ENCODE data around the gene UROC1.

UROC1 gene

GRCh38 chr3:126522363-126522788 is 4.8 kb upstream of the UROC1 start:
- Histone ChIP-seq H3K9me3 (ENCODE audit: control insufficient read depth, insufficient read depth, low read length) (no peaks in the 10 kb centered on the region), H3K27ac (ENCODE audit: low read length) (no peak overlapping the region), H3K4me1 (ENCODE audit: control insufficient read depth, insufficient read depth, low read length) (peaks cover 5% of the 10 kb centered on the region; the same call in 1 of the 2 replicates), H3K27me3 (ENCODE audit: control insufficient read depth, insufficient read depth, low read length) (no peaks in the 10 kb centered on the region; the same call in 1 of the 2 replicates), H3K4me3 (ENCODE audit: low read length) (no peak overlapping the region), H3K36me3 (ENCODE audit: control insufficient read depth, insufficient read depth, low read length) (no peaks in the 10 kb centered on the region)
- DNase-seq (ENCODE audit: low read depth, low spot score): no peak
- WGBS (ENCODE audit: insufficient coverage, insufficient read length): no CpG with 5 or more reads among the region's 6 CpGs

GRCh38 chr3:126521122-126521891 is 3.7 kb upstream of the UROC1 start:
- no peak overlapping the region for H3K27ac ChIP-seq (ENCODE audit: low read length)
- no CpG with 5 or more reads among the region's 11 CpGs for WGBS (ENCODE audit: insufficient coverage, insufficient read length)
- DNase-seq (ENCODE audit: low read depth, low spot score): no peak
- no peaks in the 10 kb centered on the region; the same call in 1 of the 2 replicates for H3K27me3 ChIP-seq (ENCODE audit: control insufficient read depth, insufficient read depth, low read length)
- no peaks in the 10 kb centered on the region for H3K9me3 ChIP-seq (ENCODE audit: control insufficient read depth, insufficient read depth, low read length)
- no peaks in the 10 kb centered on the region for H3K36me3 ChIP-seq (ENCODE audit: control insufficient read depth, insufficient read depth, low read length)
- H3K4me3 ChIP-seq (ENCODE audit: low read length): no peak overlapping the region
- H3K4me1 ChIP-seq (ENCODE audit: control insufficient read depth, insufficient read depth, low read length): peaks cover 4% of the 10 kb centered on the region; the same call in 1 of the 2 replicates

GRCh38 chr3:126519506-126520455 is 2.2 kb upstream of the UROC1 start:
- Histone ChIP-seq H3K4me1 (ENCODE audit: control insufficient read depth, insufficient read depth, low read length) (peaks cover 4% of the 10 kb centered on the region; the same call in 1 of the 2 replicates), H3K36me3 (ENCODE audit: control insufficient read depth, insufficient read depth, low read length) (no peaks in the 10 kb centered on the region), H3K27me3 (ENCODE audit: control insufficient read depth, insufficient read depth, low read length) (no peaks in the 10 kb centered on the region; the same call in 1 of the 2 replicates), H3K9me3 (ENCODE audit: control insufficient read depth, insufficient read depth, low read length) (no peaks in the 10 kb centered on the region), H3K27ac (ENCODE audit: low read length) (no peak overlapping the region), H3K4me3 (ENCODE audit: low read length) (no peak overlapping the region)
- WGBS (ENCODE audit: insufficient coverage, insufficient read length): no CpG with 5 or more reads among the region's 10 CpGs
- no peak for DNase-seq (ENCODE audit: low read depth, low spot score)

GRCh38 chr3:126518779-126519177 is 1.2 kb upstream of the UROC1 start:
- no peak for DNase-seq (ENCODE audit: low read depth, low spot score)
- no peaks in the 10 kb centered on the region; the same call in 1 of the 2 replicates for H3K27me3 ChIP-seq (ENCODE audit: control insufficient read depth, insufficient read depth, low read length)
- H3K9me3 ChIP-seq (ENCODE audit: control insufficient read depth, insufficient read depth, low read length): no peaks in the 10 kb centered on the region
- no CpG with 5 or more reads among the region's 4 CpGs for WGBS (ENCODE audit: insufficient coverage, insufficient read length)
- no peak overlapping the region for H3K27ac ChIP-seq (ENCODE audit: low read length)
- H3K4me3 ChIP-seq (ENCODE audit: low read length): no peak overlapping the region
- H3K36me3 ChIP-seq (ENCODE audit: control insufficient read depth, insufficient read depth, low read length): no peaks in the 10 kb centered on the region
- H3K4me1 ChIP-seq (ENCODE audit: control insufficient read depth, insufficient read depth, low read length): peaks cover 2% of the 10 kb centered on the region; the same call in 1 of the 2 replicates

GRCh38 chr3:126517986-126518778 is 609 bp upstream of the UROC1 start:
- no peaks in the 10 kb centered on the region for H3K36me3 ChIP-seq (ENCODE audit: control insufficient read depth, insufficient read depth, low read length)
- H3K27ac ChIP-seq (ENCODE audit: low read length): no peak overlapping the region
- no peaks in the 10 kb centered on the region for H3K27me3 ChIP-seq (ENCODE audit: control insufficient read depth, insufficient read depth, low read length)
- no peak for DNase-seq (ENCODE audit: low read depth, low spot score)
- no peak overlapping the region for H3K4me3 ChIP-seq (ENCODE audit: low read length)
- WGBS (ENCODE audit: insufficient coverage, insufficient read length): no CpG with 5 or more reads among the region's 15 CpGs
- H3K9me3 ChIP-seq (ENCODE audit: control insufficient read depth, insufficient read depth, low read length): no peaks in the 10 kb centered on the region
- H3K4me1 ChIP-seq (ENCODE audit: control insufficient read depth, insufficient read depth, low read length): no peaks in the 10 kb centered on the region

GRCh38 chr3:126516936-126517290 is 660 bp downstream of the UROC1 start:
- no CpG with 5 or more reads among the region's 9 CpGs for WGBS (ENCODE audit: insufficient coverage, insufficient read length)
- Histone ChIP-seq H3K9me3 (ENCODE audit: control insufficient read depth, insufficient read depth, low read length) (no peaks in the 10 kb centered on the region), H3K27me3 (ENCODE audit: control insufficient read depth, insufficient read depth, low read length) (no peaks in the 10 kb centered on the region), H3K27ac (ENCODE audit: low read length) (no peak overlapping the region), H3K4me3 (ENCODE audit: low read length) (no peak overlapping the region), H3K36me3 (ENCODE audit: control insufficient read depth, insufficient read depth, low read length) (no peaks in the 10 kb centered on the region), H3K4me1 (ENCODE audit: control insufficient read depth, insufficient read depth, low read length) (no peaks in the 10 kb centered on the region)
- DNase-seq (ENCODE audit: low read depth, low spot score): no peak

GRCh38 chr3:126516152-126516935 is 1.2 kb downstream of the UROC1 start:
- H3K9me3 ChIP-seq (ENCODE audit: control insufficient read depth, insufficient read depth, low read length): no peaks in the 10 kb centered on the region
- H3K36me3 ChIP-seq (ENCODE audit: control insufficient read depth, insufficient read depth, low read length): no peaks in the 10 kb centered on the region
- H3K4me1 ChIP-seq (ENCODE audit: control insufficient read depth, insufficient read depth, low read length): no peaks in the 10 kb centered on the region
- no peaks in the 10 kb centered on the region for H3K27me3 ChIP-seq (ENCODE audit: control insufficient read depth, insufficient read depth, low read length)
- WGBS (ENCODE audit: insufficient coverage, insufficient read length): no CpG with 5 or more reads among the region's 6 CpGs
- no peak overlapping the region for H3K4me3 ChIP-seq (ENCODE audit: low read length)
- no peak for DNase-seq (ENCODE audit: low read depth, low spot score)
- H3K27ac ChIP-seq (ENCODE audit: low read length): no peak overlapping the region

GRCh38 chr3:126515066-126515706 is 2.4 kb downstream of the UROC1 start:
- DNase-seq (ENCODE audit: low read depth, low spot score): no peak
- no peaks in the 10 kb centered on the region for H3K27me3 ChIP-seq (ENCODE audit: control insufficient read depth, insufficient read depth, low read length)
- H3K9me3 ChIP-seq (ENCODE audit: control insufficient read depth, insufficient read depth, low read length): no peaks in the 10 kb centered on the region
- no peaks in the 10 kb centered on the region for H3K36me3 ChIP-seq (ENCODE audit: control insufficient read depth, insufficient read depth, low read length)
- H3K4me3 ChIP-seq (ENCODE audit: low read length): no peak overlapping the region
- no peak overlapping the region for H3K27ac ChIP-seq (ENCODE audit: low read length)
- no peaks in the 10 kb centered on the region for H3K4me1 ChIP-seq (ENCODE audit: control insufficient read depth, insufficient read depth, low read length)
- WGBS (ENCODE audit: insufficient coverage, insufficient read length): no CpG with 5 or more reads among the region's 8 CpGs

- no peak for DNase-seq (ENCODE audit: low read depth, low spot score)
- no peaks in the 10 kb centered on the region for H3K9me3 ChIP-seq (ENCODE audit: control insufficient read depth, insufficient read depth, low read length)
- H3K4me3 ChIP-seq (ENCODE audit: low read length): no peak overlapping the region
- H3K27ac ChIP-seq (ENCODE audit: low read length): no peak overlapping the region
- WGBS (ENCODE audit: insufficient coverage, insufficient read length): no CpG with 5 or more reads among the region's 11 CpGs
- H3K36me3 ChIP-seq (ENCODE audit: control insufficient read depth, insufficient read depth, low read length): no peaks in the 10 kb centered on the region
- no peaks in the 10 kb centered on the region for H3K4me1 ChIP-seq (ENCODE audit: control insufficient read depth, insufficient read depth, low read length)
- no peaks in the 10 kb centered on the region for H3K27me3 ChIP-seq (ENCODE audit: control insufficient read depth, insufficient read depth, low read length)
Observed at GRCh38 chr3:126514161-126514560, 3.4 kb downstream of the UROC1 start.

All from iPS DF 6.9 (cell line).